Mucosa of rectum (tissue), 2 donors: ENCODE data around the gene DCK.

Experiments used
- H3K27ac ChIP-seq, 2 donors: one replicate each; pipeline ENCODE4 v1.7.0; 2013; ENCODE audit warnings: inconsistent platforms in 2 of 2, low read depth in 2 of 2, low read length in 2 of 2
- H3K27me3 ChIP-seq, 2 donors: one replicate each; pipeline ENCODE4 v1.7.0; 2013; ENCODE audit warnings: low read length in 2 of 2; ENCODE audit not compliant: control insufficient read depth in 2 of 2, insufficient read depth in 2 of 2
- H3K36me3 ChIP-seq, 2 donors: one replicate each; pipeline ENCODE4 v1.7.0; 2013; ENCODE audit warnings: low read length in 2 of 2; ENCODE audit not compliant: control insufficient read depth in 2 of 2, insufficient read depth in 2 of 2
- H3K4me1 ChIP-seq, 2 donors: one replicate each; pipeline ENCODE4 v1.7.0; 2013; ENCODE audit warnings: low read length in 2 of 2, mild to moderate bottlenecking in 1 of 2; ENCODE audit not compliant: control insufficient read depth in 2 of 2, insufficient read depth in 2 of 2
- H3K4me3 ChIP-seq, 2 donors: one replicate each; pipeline ENCODE4 v1.7.0; 2013; ENCODE audit warnings: low read length in 2 of 2
- H3K9ac ChIP-seq, 2 donors: one replicate each; pipeline ENCODE4 v1.7.0; 2013; ENCODE audit warnings: low read length in 2 of 2, low read depth in 1 of 2, mild to moderate bottlenecking in 1 of 2
- H3K9me3 ChIP-seq, 2 donors: one replicate each; pipeline ENCODE4 v1.7.0; 2013; ENCODE audit warnings: low read length in 2 of 2; ENCODE audit not compliant: control insufficient read depth in 2 of 2
- donor health status: healthy.
- donor health status: Normal muscosa, but diverticular disease.

The DCK gene

GRCh38 chr4:71074452-71075299, 81.2 kb downstream of the DCK start:
- Histone ChIP-seq H3K36me3 (no peaks in the 10 kb centered on the region), H3K27me3 (no peaks in the 10 kb centered on the region), H3K9ac (peak overlapping the region; percentile 52 to 54), H3K27ac (peak overlapping the region; percentile 40 to 67), H3K4me3 (peak overlapping the region; percentile 58 to 59), H3K9me3 (no peaks in the 10 kb centered on the region), H3K4me1 (peaks cover 0 to 3% of the 10 kb centered on the region in 2 donors)
